Measurements from ENCODE around the gene SF3B1.
"Not testable (repeated sequence)": the region's sequence is repeated elsewhere in the genome, so short reads cannot be mapped to it uniquely, and the experiment has no call there.

The SF3B1 gene, protein sequence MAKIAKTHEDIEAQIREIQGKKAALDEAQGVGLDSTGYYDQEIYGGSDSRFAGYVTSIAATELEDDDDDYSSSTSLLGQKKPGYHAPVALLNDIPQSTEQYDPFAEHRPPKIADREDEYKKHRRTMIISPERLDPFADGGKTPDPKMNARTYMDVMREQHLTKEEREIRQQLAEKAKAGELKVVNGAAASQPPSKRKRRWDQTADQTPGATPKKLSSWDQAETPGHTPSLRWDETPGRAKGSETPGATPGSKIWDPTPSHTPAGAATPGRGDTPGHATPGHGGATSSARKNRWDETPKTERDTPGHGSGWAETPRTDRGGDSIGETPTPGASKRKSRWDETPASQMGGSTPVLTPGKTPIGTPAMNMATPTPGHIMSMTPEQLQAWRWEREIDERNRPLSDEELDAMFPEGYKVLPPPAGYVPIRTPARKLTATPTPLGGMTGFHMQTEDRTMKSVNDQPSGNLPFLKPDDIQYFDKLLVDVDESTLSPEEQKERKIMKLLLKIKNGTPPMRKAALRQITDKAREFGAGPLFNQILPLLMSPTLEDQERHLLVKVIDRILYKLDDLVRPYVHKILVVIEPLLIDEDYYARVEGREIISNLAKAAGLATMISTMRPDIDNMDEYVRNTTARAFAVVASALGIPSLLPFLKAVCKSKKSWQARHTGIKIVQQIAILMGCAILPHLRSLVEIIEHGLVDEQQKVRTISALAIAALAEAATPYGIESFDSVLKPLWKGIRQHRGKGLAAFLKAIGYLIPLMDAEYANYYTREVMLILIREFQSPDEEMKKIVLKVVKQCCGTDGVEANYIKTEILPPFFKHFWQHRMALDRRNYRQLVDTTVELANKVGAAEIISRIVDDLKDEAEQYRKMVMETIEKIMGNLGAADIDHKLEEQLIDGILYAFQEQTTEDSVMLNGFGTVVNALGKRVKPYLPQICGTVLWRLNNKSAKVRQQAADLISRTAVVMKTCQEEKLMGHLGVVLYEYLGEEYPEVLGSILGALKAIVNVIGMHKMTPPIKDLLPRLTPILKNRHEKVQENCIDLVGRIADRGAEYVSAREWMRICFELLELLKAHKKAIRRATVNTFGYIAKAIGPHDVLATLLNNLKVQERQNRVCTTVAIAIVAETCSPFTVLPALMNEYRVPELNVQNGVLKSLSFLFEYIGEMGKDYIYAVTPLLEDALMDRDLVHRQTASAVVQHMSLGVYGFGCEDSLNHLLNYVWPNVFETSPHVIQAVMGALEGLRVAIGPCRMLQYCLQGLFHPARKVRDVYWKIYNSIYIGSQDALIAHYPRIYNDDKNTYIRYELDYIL

DNA sequence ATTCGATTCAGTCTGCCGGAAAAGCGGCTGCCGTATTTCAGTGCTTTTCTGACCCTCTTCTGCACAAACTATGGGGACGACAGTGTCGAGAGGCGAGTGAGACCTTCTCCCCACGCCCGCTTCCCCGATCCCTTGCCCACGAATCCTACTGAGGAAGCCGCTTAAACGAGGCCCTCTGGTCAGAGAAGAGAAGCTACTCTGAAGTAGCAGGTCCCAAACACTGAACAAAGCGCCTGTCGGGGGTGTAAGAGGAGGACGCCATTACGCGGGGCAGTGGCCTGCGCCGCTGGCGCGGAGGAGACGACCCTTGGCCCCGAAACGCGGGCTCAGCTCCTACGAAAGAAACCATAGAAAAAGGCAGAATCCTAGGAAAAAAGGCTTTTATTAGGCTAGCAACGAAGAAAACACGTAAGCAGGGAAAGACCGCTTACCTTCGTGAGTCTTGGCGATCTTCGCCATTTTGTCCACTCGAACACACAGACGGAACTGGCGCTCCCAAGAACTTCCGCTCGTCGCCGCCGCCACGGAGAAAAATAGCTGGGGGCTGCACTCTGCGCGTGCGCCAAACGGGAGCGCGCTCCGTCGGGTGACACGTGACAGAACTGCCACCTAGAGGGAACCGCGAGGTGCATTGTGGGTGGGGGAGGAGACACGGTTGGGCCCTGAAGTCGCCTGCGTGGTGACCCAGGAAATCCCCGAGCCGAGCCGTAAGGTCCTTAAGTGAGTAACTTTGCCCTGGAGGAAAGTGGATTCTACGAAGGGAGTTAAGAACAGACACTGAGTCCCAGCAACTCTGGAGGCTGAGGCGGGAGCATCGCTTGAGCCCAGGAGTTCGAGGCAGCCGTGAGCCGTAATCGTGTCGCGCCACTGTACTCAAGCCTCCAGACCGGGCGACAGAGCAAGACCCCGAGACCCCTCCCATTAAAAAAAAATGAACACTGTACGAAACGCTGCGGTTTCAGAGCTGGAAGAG, at the start of gene SF3B1:
SF3B1 (minus strand) TSS at position 488 of the 973 bp plus-strand sequence; CDS start at position 459, 29 bp downstream.
- DNase-seq, result peak; percentile 99

- DNase-seq, result not testable (repeated sequence)
These were observed 49.4 kb upstream of the SF3B1 start for GRCh38 chr2:197484248-197484647.

GRCh38 chr2:197480165-197481036, 45.6 kb upstream of the SF3B1 start:
- DNase-seq, result no peak

GRCh38 chr2:197477797-197478196, 43.0 kb upstream of the SF3B1 start:
- no peak for DNase-seq

DNA sequence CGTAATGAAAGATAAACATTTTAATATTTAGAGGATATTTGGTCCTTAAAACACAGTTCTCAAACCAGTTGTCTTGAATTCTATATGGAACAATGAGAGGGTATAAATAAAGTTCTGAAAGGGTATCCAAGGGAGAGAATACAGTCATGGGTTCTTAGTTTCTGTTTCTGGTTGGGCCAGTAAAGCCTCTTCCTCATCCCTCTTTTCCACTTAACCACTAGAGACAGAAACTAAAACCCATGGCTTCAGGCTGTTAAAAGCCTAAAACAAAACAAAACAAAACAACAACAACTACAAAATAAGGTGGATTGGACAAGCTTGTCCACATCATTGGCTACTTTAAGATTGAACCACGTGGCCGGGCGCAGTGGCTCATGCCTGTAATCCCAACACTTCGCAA, 37.3 kb upstream of the SF3B1 start:
- DNase-seq, result no peak

GRCh38 chr2:197464175-197464574, 29.3 kb upstream of the SF3B1 start:
- DNase-seq, result no peak

GRCh38 chr2:197461057-197461456, 26.2 kb upstream of the SF3B1 start:
- DNase-seq, result no peak

- DNase-seq, result no peak
These were observed 25.8 kb upstream of the SF3B1 start for GRCh38 chr2:197460649-197461048.

DNA sequence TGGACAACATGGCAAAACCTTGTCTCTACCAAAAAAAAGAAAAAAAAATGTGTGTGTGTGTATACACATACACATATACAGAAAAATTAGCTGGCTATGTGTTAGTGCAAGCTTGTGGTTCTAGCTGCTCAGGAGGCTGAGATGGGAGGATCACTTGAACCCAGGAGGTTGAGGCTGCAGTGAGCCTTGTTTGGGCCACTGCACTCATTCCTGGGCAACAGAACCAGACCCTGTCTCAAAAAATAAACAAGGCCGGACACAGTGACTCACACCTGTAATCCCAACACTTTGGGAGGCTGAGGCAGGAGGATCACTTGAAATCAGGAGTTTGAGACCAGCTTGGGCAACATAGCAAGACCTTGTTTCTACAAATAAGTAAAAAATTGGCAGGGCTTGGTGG, 20.6 kb upstream of the SF3B1 start:
- DNase-seq, result no peak

- DNase-seq, result no peak
These were observed 20.1 kb upstream of the SF3B1 start for GRCh38 chr2:197454923-197455322.

DNA sequence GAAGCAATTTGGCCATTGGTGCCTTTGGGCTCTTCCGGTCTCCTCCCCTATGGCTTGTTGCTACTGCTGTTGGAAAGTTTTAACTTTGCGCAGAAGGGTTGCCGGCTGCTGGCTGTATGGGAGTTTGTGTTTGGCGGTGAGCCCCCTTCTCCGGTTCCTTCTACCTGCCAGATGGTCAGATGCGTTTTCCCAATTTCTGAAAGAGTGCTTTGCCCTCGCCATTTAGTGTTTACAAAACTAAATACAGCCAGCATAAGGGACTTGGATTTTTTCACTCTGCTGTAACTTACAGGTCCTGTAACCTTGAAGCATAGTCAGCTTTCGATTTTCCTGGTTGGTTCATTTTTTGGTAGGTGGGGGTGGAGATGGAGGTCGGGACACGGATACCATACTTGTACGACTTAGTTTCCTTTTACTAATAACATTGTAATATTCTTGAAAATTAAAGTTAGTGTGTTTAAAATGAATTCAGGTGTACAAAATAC, 19.1 kb upstream of the SF3B1 start:
- no peak for DNase-seq

- peak; percentile 100 for DNase-seq
These were observed 18.5 kb upstream of the SF3B1 start, which contains the start of gene COQ10B for GRCh38 chr2:197453123-197453913. TSS of gene COQ10B (plus strand) at chr2:197453552. CDS start at chr2:197453561, 9 bp downstream.

- no peak for DNase-seq
These were observed 17.9 kb upstream of the SF3B1 start for GRCh38 chr2:197452754-197453122.

- not testable (repeated sequence) for DNase-seq
These were observed 16.1 kb upstream of the SF3B1 start for GRCh38 chr2:197450935-197451358.

GRCh38 chr2:197450465-197450864, 15.6 kb upstream of the SF3B1 start:
- DNase-seq, result no peak

DNA sequence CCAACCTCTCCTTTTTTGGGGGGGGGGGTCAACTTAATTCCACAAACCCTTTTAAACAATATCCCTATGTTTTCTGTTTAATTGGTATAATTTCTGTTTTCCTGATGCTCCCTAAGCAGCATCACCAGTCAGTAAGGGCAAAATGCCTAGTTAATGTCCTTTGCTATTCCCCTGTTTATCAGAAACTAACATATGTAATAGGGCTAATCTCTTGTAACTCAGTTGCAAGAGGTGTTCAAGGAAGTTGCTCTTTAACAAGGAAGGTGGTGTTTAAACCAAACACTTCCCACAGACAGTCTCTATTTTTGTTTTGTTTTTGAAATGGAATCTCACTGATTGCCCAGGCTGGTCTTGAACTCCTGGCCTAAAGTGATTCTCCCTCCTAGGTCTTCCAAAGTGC, 12.0 kb upstream of the SF3B1 start:
- no peak for DNase-seq

DNA sequence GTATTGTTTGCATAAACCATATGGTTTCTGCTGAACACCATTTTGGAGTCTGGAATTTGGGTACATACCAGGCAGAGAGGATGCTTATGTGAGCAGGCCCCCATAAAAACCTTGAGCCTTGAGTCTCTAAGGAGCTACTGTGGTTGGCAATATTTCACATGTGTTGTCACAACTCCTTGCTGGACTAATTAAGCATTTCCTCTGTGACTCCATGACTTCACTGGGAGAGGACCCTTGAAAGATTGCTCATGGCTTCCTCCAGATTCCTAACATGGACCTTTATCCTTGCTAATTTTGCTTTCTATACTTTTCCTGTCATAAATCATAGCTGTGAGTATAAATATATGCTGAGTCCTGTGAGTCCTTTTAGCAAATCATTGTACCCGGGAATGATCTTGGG, 10.9 kb upstream of the SF3B1 start:
- DNase-seq, result no peak

DNA sequence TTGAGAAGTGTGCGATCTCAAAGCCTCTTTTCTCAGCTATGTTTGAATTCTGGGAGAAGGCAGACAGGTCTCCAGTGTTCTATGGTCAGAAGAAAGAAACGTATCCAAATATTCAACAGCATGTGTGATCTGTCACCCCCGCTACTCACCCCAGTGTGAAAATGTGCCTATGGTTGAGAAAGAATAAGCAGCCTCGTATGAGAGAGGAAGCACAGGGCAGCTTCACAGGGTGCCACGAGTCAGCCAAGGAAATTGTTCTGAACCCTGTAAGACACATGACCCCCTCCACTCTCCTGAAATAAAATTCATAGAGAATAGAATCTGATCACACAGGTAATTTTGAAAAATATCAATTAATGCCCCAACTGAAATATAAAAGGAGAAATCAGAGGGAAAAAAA, 8.0 kb upstream of the SF3B1 start:
- DNase-seq, result no peak

- DNase-seq, result no peak
These were observed 2.6 kb upstream of the SF3B1 start for GRCh38 chr2:197437380-197437779.

Measured in activated CD4-positive, alpha-beta T cell treated with anti-CD3 and anti-CD28 coated beads, Interleukin-10, Interleukin-2, amounts not matched to agents 100 ng/mL and 50 ng/mL, durations not matched to agents 16 hours and 8 hours (primary cell).